Adipose tissue (tissue), 3 donors: Measurements from ENCODE around the gene TYSND1. TPM values are rescaled to one million over a fixed set of nuclear protein-coding genes. Genes with fewer than 3 reads are reported as not detected.
"Not testable (repeated sequence)": the region's sequence is repeated elsewhere in the genome, so short reads cannot be mapped to it uniquely, and the experiment has no call there.

Experiments used
- H3K27ac ChIP-seq: one replicate; pipeline ENCODE4 v1.5.1; 2013; ENCODE audit warnings: low read depth, low read length
- whole genome bisulfite sequencing, 3 donors: extraction: QIAGEN DNeasy Blood & Tissue Kit; methylation state at CpG; one replicate each; pipeline ENCODE4 v1.1.7; 2013; 5-methylcytosine and 5-hydroxymethylcytosine counted together
- polyA plus RNA-seq, 3 donors: library from polyadenylated mRNA; stranded (reverse); fragments of 200-250 nt; gene quantifications; one replicate each; pipeline ENCODE4 v1.2.3, GENCODE V29; 2013
- donor health status: healthy with polysubstance abuse.
- donor health status: Bipolar disorder and iron deficiency.
- donor health status: healthy.

TYSND1 gene
- polyA plus RNA-seq, 3 donors = 8.0 to 14.9 (median 9.6) TPM

- WGBS, 3 donors = 84 to 90% (median 86%) methylated on average over 7 of the region's 7 CpGs
- no peak overlapping the region for H3K27ac ChIP-seq
Observed at GRCh38 chr10:70167246-70167645, 20.7 kb upstream of the TYSND1 start.

GRCh38 chr10:70166394-70166793, 19.9 kb upstream of the TYSND1 start:
- whole genome bisulfite sequencing, 3 donors = 74 to 83% (median 77%) methylated on average over 3 of the region's 3 CpGs

GRCh38 chr10:70164163-70164562, 17.7 kb upstream of the TYSND1 start:
- H3K27ac ChIP-seq = no peak overlapping the region
- 47 to 64% (median 56%) methylated on average over 3 of the region's 3 CpGs for WGBS, 3 donors

More at GRCh38 chr10:70166394-70166793, 19.9 kb upstream of the TYSND1 start:
- H3K27ac ChIP-seq = no peak overlapping the region

- no peak overlapping the region for H3K27ac ChIP-seq
- WGBS, 3 donors = 86 to 95% (median 90%) methylated on average over 4 of the region's 4 CpGs
Observed at GRCh38 chr10:70163448-70163847, 16.9 kb upstream of the TYSND1 start.

GRCh38 chr10:70162892-70163201, 16.3 kb upstream of the TYSND1 start:
- no peak overlapping the region for H3K27ac ChIP-seq
- WGBS, 3 donors = 21 to 33% (median 33%) methylated on average over 1 of the region's 1 CpG

- H3K27ac ChIP-seq = no peak overlapping the region
- WGBS, 3 donors = 75 to 81% (median 78%) methylated on average over 1 of the region's 2 CpGs
Observed at GRCh38 chr10:70162151-70162891, 15.8 kb upstream of the TYSND1 start.

GRCh38 chr10:70160798-70161197, 14.3 kb upstream of the TYSND1 start:
- 30 to 66% (median 62%) methylated on average over 1 of the region's 1 CpG for WGBS, 3 donors
- no peak overlapping the region for H3K27ac ChIP-seq

- WGBS, 3 donors = 29 to 94% (median 66%) methylated on average over 3 of the region's 3 CpGs
Observed at GRCh38 chr10:70159366-70159765, 12.9 kb upstream of the TYSND1 start.

GRCh38 chr10:70158113-70158512, 11.6 kb upstream of the TYSND1 start:
- H3K27ac ChIP-seq = no peak overlapping the region
- 50 to 66% (median 51%) methylated on average over 2 of the region's 2 CpGs for WGBS, 3 donors

More at GRCh38 chr10:70159366-70159765, 12.9 kb upstream of the TYSND1 start:
- H3K27ac ChIP-seq = not testable (repeated sequence)

GRCh38 chr10:70155255-70155838, 8.8 kb upstream of the TYSND1 start:
- H3K27ac ChIP-seq = no peak overlapping the region
- 59 to 64% (median 64%) methylated on average over 3 of the region's 3 CpGs for whole genome bisulfite sequencing, 3 donors

GRCh38 chr10:70148516-70148915, 2.0 kb upstream of the TYSND1 start:
- 92 to 94% (median 92%) methylated on average over 5 of the region's 5 CpGs for WGBS, 3 donors
- no peak overlapping the region for H3K27ac ChIP-seq

GRCh38 chr10:70147259-70147625, 742 bp upstream of the TYSND1 start:
- 25 to 35% (median 32%) methylated on average over 2 of the region's 2 CpGs for WGBS, 3 donors
- no peak overlapping the region for H3K27ac ChIP-seq

GRCh38 chr10:70145666-70146488, 623 bp downstream of the TYSND1 start:
- WGBS, 3 donors = 0 to 1% (median 0%) methylated on average over 63 to 97 of the region's 98 CpGs
- H3K27ac ChIP-seq = peak overlapping the region; percentile 0

GRCh38 chr10:70145166-70145665, 1.3 kb downstream of the TYSND1 start:
- no peak overlapping the region for H3K27ac ChIP-seq
- WGBS, 3 donors = 9 to 12% (median 11%) methylated on average over 25 to 28 of the region's 28 CpGs

- WGBS, 3 donors = 81 to 83% (median 83%) methylated on average over 18 of the region's 18 CpGs
- H3K27ac ChIP-seq = no peak overlapping the region
Observed at GRCh38 chr10:70144372-70145110, 2.0 kb downstream of the TYSND1 start.

GRCh38 chr10:70142555-70142954, 3.9 kb downstream of the TYSND1 start:
- WGBS, 3 donors = 91 to 96% (median 95%) methylated on average over 10 of the region's 10 CpGs
- no peak overlapping the region for H3K27ac ChIP-seq

- WGBS, 3 donors = 72 to 81% (median 77%) methylated on average over 5 of the region's 5 CpGs
- no peak overlapping the region for H3K27ac ChIP-seq
Observed at GRCh38 chr10:70140297-70140696, 6.2 kb downstream of the TYSND1 start.

- H3K27ac ChIP-seq = no peak overlapping the region
- 91 to 96% (median 93%) methylated on average over 6 of the region's 6 CpGs for WGBS, 3 donors
Observed at GRCh38 chr10:70139997-70140250, 6.6 kb downstream of the TYSND1 start.
